Calu3 (cell line): ENCODE measurements around the gene OR1N2. TPM values are rescaled to one million over a fixed set of nuclear protein-coding genes. Genes with fewer than 3 reads are reported as not detected.
"Not testable (repeated sequence)": the region's sequence is repeated elsewhere in the genome, so short reads cannot be mapped to it uniquely, and the experiment has no call there.

Experiments
- BruUV-seq: library from RNA; stranded (reverse); fragments of 400-500 nt; replicated peaks from 2 replicates; lab custom pipeline; 2021; lab: Mats Ljungman, UMichigan
- CTCF ChIA-PET: fragments of 300-600 bp; sonication (Branson Sonifier 250); formaldehyde crosslinking; loops from one replicate; lab custom pipeline; 2022; ENCODE audit warnings: antibody characterized with exemption; lab: Charles Lee
- DNase-seq: peaks from one replicate; pipeline ENCODE4 v3.0.0; 2022
- H3K27ac Mint-ChIP-seq: one replicate; pipeline ENCODE4 v1.8.0; 2022; ENCODE audit warnings: mixed read lengths; ENCODE audit not compliant: unreplicated experiment
- H3K27me3 Mint-ChIP-seq: one replicate; pipeline ENCODE4 v1.8.0; 2022; ENCODE audit warnings: mixed read lengths; ENCODE audit not compliant: unreplicated experiment
- H3K36me3 Mint-ChIP-seq: one replicate; pipeline ENCODE4 v1.8.0; 2022; ENCODE audit warnings: mild to moderate bottlenecking, moderate library complexity, mixed read lengths; ENCODE audit not compliant: insufficient read depth, unreplicated experiment
- H3K4me1 Mint-ChIP-seq: one replicate; pipeline ENCODE4 v1.8.0; 2022; ENCODE audit warnings: mild to moderate bottlenecking, low read depth, mixed read lengths; ENCODE audit not compliant: unreplicated experiment
- H3K4me3 Mint-ChIP-seq: one replicate; pipeline ENCODE4 v1.8.0; 2022; ENCODE audit warnings: mild to moderate bottlenecking, low read depth, moderate library complexity, mixed read lengths; ENCODE audit not compliant: unreplicated experiment
- H3K9me3 Mint-ChIP-seq: one replicate; pipeline ENCODE4 v1.8.0; 2022; ENCODE audit warnings: low read depth, mixed read lengths; ENCODE audit not compliant: unreplicated experiment
- intact Hi-C: fragments of 100-400 bp; cut with micrococcal nuclease; formaldehyde crosslinking; loops from one replicate; pipeline ENCODE4 v1.10.0; 2022; ENCODE audit not compliant: unreplicated experiment
- total RNA-seq: library from RNA; stranded (reverse); gene quantifications from 2 replicates; pipeline ENCODE4 v1.2.3, GENCODE V29; 2022
- TF ChIP-seq, protein P1 (sequence below): fragments of 200-600 bp; IDR thresholded peaks from one replicate; pipeline ENCODE4 v1.8.0; 2022; ENCODE audit warnings: antibody characterized with exemption; ENCODE audit not compliant: unreplicated experiment

Gene OR1N2
- total RNA-seq, 1 experiment from 2014 or later, result not detected

- intact Hi-C loops, result no loop called here
- Mint-ChIP-seq H3K9me3 (no peaks in the 10 kb centered on the region), H3K27ac (no peak overlapping the region), H3K27me3 (peaks cover 59% of the 10 kb centered on the region), H3K4me1 (no peaks in the 10 kb centered on the region), H3K36me3 (no peaks in the 10 kb centered on the region), H3K4me3 (no peak overlapping the region)
- DNase-seq, result no peak
- TF ChIP-seq, protein P1, sequence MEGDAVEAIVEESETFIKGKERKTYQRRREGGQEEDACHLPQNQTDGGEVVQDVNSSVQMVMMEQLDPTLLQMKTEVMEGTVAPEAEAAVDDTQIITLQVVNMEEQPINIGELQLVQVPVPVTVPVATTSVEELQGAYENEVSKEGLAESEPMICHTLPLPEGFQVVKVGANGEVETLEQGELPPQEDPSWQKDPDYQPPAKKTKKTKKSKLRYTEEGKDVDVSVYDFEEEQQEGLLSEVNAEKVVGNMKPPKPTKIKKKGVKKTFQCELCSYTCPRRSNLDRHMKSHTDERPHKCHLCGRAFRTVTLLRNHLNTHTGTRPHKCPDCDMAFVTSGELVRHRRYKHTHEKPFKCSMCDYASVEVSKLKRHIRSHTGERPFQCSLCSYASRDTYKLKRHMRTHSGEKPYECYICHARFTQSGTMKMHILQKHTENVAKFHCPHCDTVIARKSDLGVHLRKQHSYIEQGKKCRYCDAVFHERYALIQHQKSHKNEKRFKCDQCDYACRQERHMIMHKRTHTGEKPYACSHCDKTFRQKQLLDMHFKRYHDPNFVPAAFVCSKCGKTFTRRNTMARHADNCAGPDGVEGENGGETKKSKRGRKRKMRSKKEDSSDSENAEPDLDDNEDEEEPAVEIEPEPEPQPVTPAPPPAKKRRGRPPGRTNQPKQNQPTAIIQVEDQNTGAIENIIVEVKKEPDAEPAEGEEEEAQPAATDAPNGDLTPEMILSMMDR, result no peak
- CTCF ChIA-PET, result no interaction called here
- no TSS peak for BruUV-seq
Measured at GRCh38 chr9:122536134-122536533, 16.8 kb upstream of the OR1N2 start.

DNA sequence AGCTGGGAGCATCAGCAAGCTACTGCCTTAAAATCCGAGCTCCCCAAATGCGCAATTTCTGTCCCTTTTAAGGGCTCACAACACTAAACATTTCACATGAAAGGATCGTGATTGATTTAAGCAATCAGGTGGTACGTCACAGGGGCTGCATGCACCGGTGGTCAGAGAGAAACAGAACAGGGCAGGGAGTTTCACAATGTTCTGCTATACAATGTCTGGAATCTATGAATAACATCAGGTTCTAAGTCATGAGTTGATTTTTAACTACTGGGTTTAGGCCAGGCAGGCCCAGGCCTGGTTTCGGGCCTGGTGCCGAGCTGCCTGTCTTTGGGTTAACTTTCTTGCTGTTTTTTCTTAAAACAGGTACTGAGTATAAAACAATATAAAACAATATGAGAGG, 15.8 kb upstream of the OR1N2 start:
- CTCF ChIA-PET, intact Hi-C loops: not testable (repeated sequence)
- peaks cover 59% of the 10 kb centered on the region for H3K27me3 Mint-ChIP-seq

DNA sequence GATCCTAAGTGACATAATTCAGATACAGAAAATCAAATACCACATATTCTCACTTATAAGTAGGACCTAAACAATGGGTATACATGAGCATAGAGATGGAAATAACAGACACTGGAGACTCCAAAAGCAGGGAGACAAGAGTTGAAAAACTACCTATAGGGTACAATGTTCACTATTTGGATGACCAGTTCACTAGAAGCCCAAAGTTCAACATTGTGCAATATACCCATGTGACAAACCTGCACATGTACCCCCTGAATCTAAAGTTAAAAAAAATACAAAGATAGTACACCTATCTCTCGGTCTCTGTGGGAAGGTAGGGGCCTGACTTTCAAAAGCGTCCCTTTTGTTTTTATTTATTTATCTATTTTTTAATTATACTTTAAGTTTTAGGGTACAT, 14.2 kb upstream of the OR1N2 start:
- intact Hi-C loops, result no loop called here
- Mint-ChIP-seq H3K27me3 (peaks cover 44% of the 10 kb centered on the region), H3K27ac (no peak overlapping the region), H3K4me1 (no peaks in the 10 kb centered on the region), H3K36me3 (no peaks in the 10 kb centered on the region), H3K4me3 (no peak overlapping the region), H3K9me3 (no peaks in the 10 kb centered on the region)
- DNase-seq, result no peak
- BruUV-seq, result no TSS peak
- CTCF ChIA-PET, result interaction anchor here (0.8 kb wide), 1 partner anchor 183 kb away, joined by 9 read pairs; no protein-coding TSS in a partner anchor
- TF ChIP-seq, protein P1, result no peak

More for the DNA sequence above, 15.8 kb upstream of the OR1N2 start:
- H3K9me3 Mint-ChIP-seq, DNase-seq, H3K27ac Mint-ChIP-seq, H3K4me1 Mint-ChIP-seq, H3K36me3 Mint-ChIP-seq, H3K4me3 Mint-ChIP-seq, BruUV-seq: not testable (repeated sequence)

DNA sequence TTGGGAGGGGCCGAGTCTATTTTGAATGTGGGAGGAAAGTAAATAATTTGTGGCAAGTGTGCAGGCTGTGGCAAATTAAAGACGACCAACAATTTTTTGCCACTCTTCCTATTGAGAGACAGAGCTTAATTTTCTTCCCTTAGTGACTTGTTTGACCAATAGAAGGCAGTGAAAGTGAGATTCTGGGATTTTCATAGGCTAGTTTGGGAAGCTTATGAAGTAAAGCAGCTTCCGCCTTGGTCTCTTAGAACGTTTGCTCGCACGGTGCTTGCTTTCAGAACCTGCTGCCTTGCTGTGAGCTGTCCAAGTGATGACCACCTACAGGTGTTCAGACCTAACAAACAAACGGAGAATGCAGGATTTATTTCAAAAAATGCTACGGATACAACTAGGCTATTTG, 6.7 kb upstream of the OR1N2 start:
- Mint-ChIP-seq H3K36me3 (no peaks in the 10 kb centered on the region), H3K9me3 (no peaks in the 10 kb centered on the region), H3K4me1 (no peaks in the 10 kb centered on the region), H3K27ac (no peak overlapping the region), H3K27me3 (peaks cover 27% of the 10 kb centered on the region), H3K4me3 (no peak overlapping the region)
- CTCF ChIA-PET, result no interaction called here
- intact Hi-C loops, result no loop called here
- TF ChIP-seq, protein P1, result no peak
- DNase-seq, result no peak
- no TSS peak for BruUV-seq

DNA sequence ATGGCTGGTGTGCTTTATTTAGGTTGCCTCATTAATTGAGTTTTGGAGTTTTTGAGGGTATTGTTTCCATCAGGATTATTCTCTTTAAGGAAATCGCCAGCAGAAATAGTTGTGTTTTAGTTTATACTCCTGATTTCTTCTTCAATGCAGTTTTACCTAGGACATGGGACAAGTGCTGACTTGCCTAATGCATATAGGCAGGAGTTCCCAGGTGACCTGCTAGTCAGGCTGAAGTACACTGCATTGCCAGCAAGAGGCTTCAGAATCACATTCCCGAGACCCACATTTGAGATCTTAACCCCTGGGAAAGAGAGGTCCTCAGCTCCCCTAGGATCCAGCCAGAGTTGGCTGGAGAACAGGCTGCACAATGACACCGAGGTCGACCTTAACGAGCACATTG, 1.5 kb upstream of the OR1N2 start:
- BruUV-seq, result no TSS peak
- Mint-ChIP-seq H3K27me3 (peaks cover 60% of the 10 kb centered on the region), H3K36me3 (no peaks in the 10 kb centered on the region), H3K9me3 (no peaks in the 10 kb centered on the region), H3K4me3 (no peak overlapping the region), H3K27ac (no peak overlapping the region), H3K4me1 (no peaks in the 10 kb centered on the region)
- no peak for DNase-seq
- intact Hi-C loops, result no loop called here
- TF ChIP-seq, protein P1, result no peak
- CTCF ChIA-PET, result interaction anchor here (0.7 kb wide), 1 partner anchor 22 kb away, joined by 3 read pairs; no protein-coding TSS in a partner anchor
